GM18861 (cell line): ENCODE data around the gene RUSC1.
A peak's percentile ranks its signal among the peaks of the same experiment; 100 is the strongest.

Experiments used
- ATAC-seq: cut with Tn5 transposase; IDR thresholded peaks from one replicate; pipeline ENCODE4 v1.9.1; 2021; ENCODE audit not compliant: unreplicated experiment

RUSC1 gene

GRCh38 chr1:155295183-155295941 is 25.3 kb upstream of the RUSC1 start:
- ATAC-seq: no peak

GRCh38 chr1:155295942-155296267 is 24.8 kb upstream of the RUSC1 start:
- ATAC-seq: no peak

GRCh38 chr1:155296661-155297060 is 24.0 kb upstream of the RUSC1 start:
- ATAC-seq: no peak

- no peak for ATAC-seq
Observed at GRCh38 chr1:155297384-155297783, 23.3 kb upstream of the RUSC1 start.

- no peak for ATAC-seq
Observed at GRCh38 chr1:155300024-155300423, 20.7 kb upstream of the RUSC1 start.

- ATAC-seq: no peak
Observed at GRCh38 chr1:155300553-155301329, 20.0 kb upstream of the RUSC1 start.

- no peak for ATAC-seq
Observed at GRCh38 chr1:155301342-155301841, 19.3 kb upstream of the RUSC1 start, which contains the start of gene PKLR. PKLR (minus strand) TSS chr1:155301438; CDS start chr1:155301395, 43 bp downstream.

GRCh38 chr1:155304558-155305063 is 16.1 kb upstream of the RUSC1 start:
- ATAC-seq: no peak

GRCh38 chr1:155305881-155306391 is 14.8 kb upstream of the RUSC1 start:
- ATAC-seq: no peak

- ATAC-seq: no peak
Observed at GRCh38 chr1:155307247-155307740, 13.4 kb upstream of the RUSC1 start.

- peak; percentile 91 for ATAC-seq
Observed at GRCh38 chr1:155308493-155309422, 11.9 kb upstream of the RUSC1 start, which contains the start of gene FDPS. FDPS (plus strand) TSS chr1:155308866; CDS start chr1:155309790, 924 bp downstream.

GRCh38 chr1:155309423-155310021 is 11.2 kb upstream of the RUSC1 start:
- no peak for ATAC-seq

- no peak for ATAC-seq
Observed at GRCh38 chr1:155313261-155313660, 7.4 kb upstream of the RUSC1 start.

GRCh38 chr1:155316922-155317321 is 3.8 kb upstream of the RUSC1 start:
- no peak for ATAC-seq

GRCh38 chr1:155318082-155318481 is 2.6 kb upstream of the RUSC1 start:
- ATAC-seq: no peak

- no peak for ATAC-seq
Observed at GRCh38 chr1:155319536-155319935, 1.2 kb upstream of the RUSC1 start.

GRCh38 chr1:155320252-155320651 is 442 bp upstream of the RUSC1 start:
- no peak for ATAC-seq

GRCh38 chr1:155321639-155322503 is 1.2 kb downstream of the RUSC1 start:
- no peak for ATAC-seq

GRCh38 chr1:155322571-155322952 is 1.9 kb downstream of the RUSC1 start:
- ATAC-seq: no peak
